Uterus (tissue), 4 donors: ENCODE data around the gene TTC39C. TPM values are rescaled to one million over a fixed set of nuclear protein-coding genes. Genes with fewer than 3 reads are reported as not detected.
A peak's percentile ranks its signal among the peaks of the same experiment; 100 is the strongest.

Experiments used
- DNase-seq, 2 donors: peaks; one replicate each; pipeline ENCODE4 v3.0.0-alpha.2; 2019 to 2020
- H3K27ac ChIP-seq, 2 donors: fragments of 200-600 bp; sonication (generic); 1 replicate in 1 of 2; 2 replicates in 1 of 2; pipeline ENCODE4 v1.5.1; 2016 to 2018
- H3K27me3 ChIP-seq, 2 donors: fragments of 200-600 bp; sonication (generic); one replicate each; pipeline ENCODE4 v1.5.1; 2018 to 2019; ENCODE audit warnings: control low read depth in 1 of 2
- H3K36me3 ChIP-seq, 2 donors: fragments of 200-600 bp; sonication (generic); one replicate each; pipeline ENCODE4 v1.5.1; 2019; ENCODE audit warnings: control low read depth in 1 of 2
- H3K4me1 ChIP-seq, 2 donors: fragments of 200-600 bp; sonication (generic); one replicate each; pipeline ENCODE4 v1.5.1; 2018 to 2019; ENCODE audit warnings: control low read depth in 1 of 2
- H3K4me3 ChIP-seq, 2 donors: fragments of 200-600 bp; sonication (generic); 1 replicate in 1 of 2; 2 replicates in 1 of 2; pipeline ENCODE4 v1.5.1; 2018 to 2019; ENCODE audit warnings: mild to moderate bottlenecking in 1 of 2
- H3K9me3 ChIP-seq, 2 donors: fragments of 200-600 bp; sonication (generic); one replicate each; pipeline ENCODE4 v1.5.1; 2019; ENCODE audit warnings: control low read depth in 1 of 2
- POLR2A ChIP-seq, 2 donors: fragments of 450-650 bp; IDR thresholded peaks; one replicate each; pipeline ENCODE4 v1.6.1; 2016; ENCODE audit warnings: antibody characterized with exemption in 2 of 2, mild to moderate bottlenecking in 1 of 2, moderate library complexity in 1 of 2
- intact Hi-C: fragments of 100-400 bp; cut with DNase I; formaldehyde crosslinking; loops from one replicate; pipeline ENCODE4 v1.15.1; 2023; ENCODE audit warnings: low total_unique reads
- total RNA-seq, 4 donors: library from RNA; depleted of rRNA in 3 of 4; stranded (reverse); fragments of >200 nt in 3 of 4; gene quantifications; one replicate each; pipeline versions ENCODE4 v1.1.0 to v1.2.4, GENCODE V29; 2014 to 2023
- TF ChIP-seq, protein P1 (sequence below), 4 experiments: fragments of 200-600 bp in 2 of 4; fragments of 450-650 bp in 2 of 4; sonication (generic) in 2 of 4; IDR thresholded peaks; one replicate each; pipeline ENCODE4 v1.5.1; 2016 to 2019; ENCODE audit warnings: antibody characterized with exemption in 4 of 4, mild to moderate bottlenecking in 2 of 4, moderate library complexity in 1 of 4
- donor health status: DM: yes; HTN: yes; CAD: no.

TTC39C gene
- total RNA-seq, 4 donors from 2014 or later = 25.6 to 50.6 (median 33.5) TPM

DNA sequence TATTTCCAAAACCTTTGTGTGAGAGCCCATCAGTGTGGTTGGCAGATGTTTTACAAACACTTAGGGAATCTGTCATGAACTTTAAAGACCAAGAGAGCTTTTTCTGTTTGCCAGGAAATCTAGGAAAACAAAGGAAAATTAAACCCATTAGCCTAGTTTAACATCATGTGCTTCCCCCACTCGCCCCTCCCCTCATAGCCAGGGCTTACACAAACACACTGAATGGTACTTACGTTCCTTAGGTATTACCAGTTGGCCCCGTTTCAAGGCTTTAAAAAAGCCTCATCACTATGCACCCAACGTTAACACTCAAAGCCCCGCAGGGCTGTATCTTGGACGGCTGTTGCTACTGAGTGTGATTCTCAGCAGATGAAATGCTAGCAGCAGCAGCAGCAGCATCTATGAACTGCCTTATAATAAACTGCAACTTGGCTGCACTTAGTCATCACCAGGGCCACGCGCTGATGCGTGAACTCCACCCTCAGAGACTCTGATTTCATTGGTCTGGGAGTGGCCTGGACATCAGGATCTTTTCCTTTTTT, 20.1 kb upstream of the TTC39C start:
- TF ChIP-seq, protein P1, sequence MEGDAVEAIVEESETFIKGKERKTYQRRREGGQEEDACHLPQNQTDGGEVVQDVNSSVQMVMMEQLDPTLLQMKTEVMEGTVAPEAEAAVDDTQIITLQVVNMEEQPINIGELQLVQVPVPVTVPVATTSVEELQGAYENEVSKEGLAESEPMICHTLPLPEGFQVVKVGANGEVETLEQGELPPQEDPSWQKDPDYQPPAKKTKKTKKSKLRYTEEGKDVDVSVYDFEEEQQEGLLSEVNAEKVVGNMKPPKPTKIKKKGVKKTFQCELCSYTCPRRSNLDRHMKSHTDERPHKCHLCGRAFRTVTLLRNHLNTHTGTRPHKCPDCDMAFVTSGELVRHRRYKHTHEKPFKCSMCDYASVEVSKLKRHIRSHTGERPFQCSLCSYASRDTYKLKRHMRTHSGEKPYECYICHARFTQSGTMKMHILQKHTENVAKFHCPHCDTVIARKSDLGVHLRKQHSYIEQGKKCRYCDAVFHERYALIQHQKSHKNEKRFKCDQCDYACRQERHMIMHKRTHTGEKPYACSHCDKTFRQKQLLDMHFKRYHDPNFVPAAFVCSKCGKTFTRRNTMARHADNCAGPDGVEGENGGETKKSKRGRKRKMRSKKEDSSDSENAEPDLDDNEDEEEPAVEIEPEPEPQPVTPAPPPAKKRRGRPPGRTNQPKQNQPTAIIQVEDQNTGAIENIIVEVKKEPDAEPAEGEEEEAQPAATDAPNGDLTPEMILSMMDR (IDR thresholded peaks at IDR 0.05) = no peak
- TF ChIP-seq POLR2A (IDR thresholded peaks at IDR 0.05) = peak in 1 of 2 donors; percentile 11
- Histone ChIP-seq H3K9me3 (no peaks in the 10 kb centered on the region), H3K4me1 (no peaks in the 10 kb centered on the region), H3K27ac (peak overlapping the region; percentile 44 to 46), H3K4me3 (no peak overlapping the region), H3K36me3 (no peaks in the 10 kb centered on the region), H3K27me3 (no peaks in the 10 kb centered on the region)
- peak; percentile 44 to 67 for DNase-seq
- intact Hi-C loops = no loop called here

DNA sequence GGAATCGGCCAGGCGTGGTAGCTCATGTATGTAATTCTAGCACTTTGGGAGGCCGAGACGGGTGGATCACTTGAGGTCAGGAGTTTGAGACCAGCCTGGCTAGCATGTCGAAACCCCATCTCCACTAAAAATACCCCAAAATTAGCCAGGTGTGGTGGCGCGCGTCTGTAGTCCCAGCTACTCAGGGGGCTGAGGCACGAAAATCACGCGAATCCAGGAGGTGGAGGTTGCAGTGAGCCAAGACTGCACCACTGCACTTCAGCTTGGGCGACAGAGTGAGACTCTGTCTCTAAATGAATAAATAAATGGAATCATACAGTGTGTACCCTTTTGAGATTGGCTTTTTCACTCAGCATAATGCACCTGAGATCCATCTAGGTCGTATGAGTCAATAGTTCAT, 19.4 kb upstream of the TTC39C start:
- DNase-seq = no peak
- Histone ChIP-seq H3K4me3 (no peak overlapping the region), H3K4me1 (no peaks in the 10 kb centered on the region), H3K27me3 (no peaks in the 10 kb centered on the region), H3K36me3 (no peaks in the 10 kb centered on the region), H3K27ac (peak overlapping the region in 1 of 2 donors; percentile 44), H3K9me3 (no peaks in the 10 kb centered on the region)
- intact Hi-C loops = no loop called here
- no peak for TF ChIP-seq POLR2A (IDR thresholded peaks at IDR 0.05)
- TF ChIP-seq, protein P1 (IDR thresholded peaks at IDR 0.05) = no peak

DNA sequence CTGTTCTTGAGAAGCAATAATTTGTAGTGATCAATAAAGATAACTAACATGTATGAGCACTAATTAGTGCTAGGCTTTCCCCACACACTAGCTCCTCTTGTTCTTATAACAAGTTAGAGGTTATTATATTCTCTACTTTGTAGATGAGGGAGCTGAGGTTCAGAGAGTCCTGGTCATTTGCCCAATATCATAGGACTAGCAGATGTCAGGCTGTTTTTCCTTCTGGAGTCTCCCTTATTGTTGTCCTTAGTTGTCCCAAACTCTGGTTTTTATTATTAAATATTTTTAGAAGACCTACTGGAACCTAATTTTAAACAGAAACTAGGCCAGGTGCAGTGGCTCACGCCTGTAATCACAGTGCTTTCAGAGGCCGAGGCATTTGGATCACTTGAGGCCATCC, 16.5 kb upstream of the TTC39C start:
- Histone ChIP-seq H3K27me3 (no peaks in the 10 kb centered on the region), H3K27ac (no peak overlapping the region), H3K4me1 (no peaks in the 10 kb centered on the region), H3K36me3 (no peaks in the 10 kb centered on the region), H3K4me3 (no peak overlapping the region), H3K9me3 (no peaks in the 10 kb centered on the region)
- intact Hi-C loops = no loop called here
- DNase-seq = no peak
- no peak for TF ChIP-seq POLR2A (IDR thresholded peaks at IDR 0.05)
- TF ChIP-seq, protein P1 (IDR thresholded peaks at IDR 0.05) = no peak

DNA sequence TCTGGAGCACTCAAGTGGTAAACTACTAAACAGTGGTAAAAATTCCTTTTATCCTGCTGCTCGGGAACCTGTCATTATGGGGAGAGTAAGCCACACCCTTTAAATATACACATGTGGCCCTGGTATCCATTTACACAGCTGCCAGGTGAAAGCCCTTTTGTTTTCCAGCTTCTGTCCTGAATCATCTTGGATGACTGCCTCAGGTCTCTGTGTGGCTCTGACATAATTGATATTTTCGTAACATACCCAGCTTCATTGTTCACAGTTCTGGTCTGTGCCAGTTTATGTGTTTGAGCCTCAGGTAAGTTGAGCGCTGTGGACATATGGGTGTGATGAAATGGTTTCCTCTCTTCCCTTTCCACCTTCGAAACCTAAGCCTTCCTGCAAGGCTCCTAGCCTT, 15.7 kb upstream of the TTC39C start:
- DNase-seq = no peak
- no peak overlapping the region for H3K4me3 ChIP-seq
- H3K27me3 ChIP-seq = no peaks in the 10 kb centered on the region
- intact Hi-C loops = no loop called here
- no peak overlapping the region for H3K27ac ChIP-seq
- H3K4me1 ChIP-seq = no peaks in the 10 kb centered on the region
- H3K9me3 ChIP-seq = no peaks in the 10 kb centered on the region
- TF ChIP-seq POLR2A (IDR thresholded peaks at IDR 0.05) = no peak
- TF ChIP-seq, protein P1 (IDR thresholded peaks at IDR 0.05) = no peak
- no peaks in the 10 kb centered on the region for H3K36me3 ChIP-seq

DNA sequence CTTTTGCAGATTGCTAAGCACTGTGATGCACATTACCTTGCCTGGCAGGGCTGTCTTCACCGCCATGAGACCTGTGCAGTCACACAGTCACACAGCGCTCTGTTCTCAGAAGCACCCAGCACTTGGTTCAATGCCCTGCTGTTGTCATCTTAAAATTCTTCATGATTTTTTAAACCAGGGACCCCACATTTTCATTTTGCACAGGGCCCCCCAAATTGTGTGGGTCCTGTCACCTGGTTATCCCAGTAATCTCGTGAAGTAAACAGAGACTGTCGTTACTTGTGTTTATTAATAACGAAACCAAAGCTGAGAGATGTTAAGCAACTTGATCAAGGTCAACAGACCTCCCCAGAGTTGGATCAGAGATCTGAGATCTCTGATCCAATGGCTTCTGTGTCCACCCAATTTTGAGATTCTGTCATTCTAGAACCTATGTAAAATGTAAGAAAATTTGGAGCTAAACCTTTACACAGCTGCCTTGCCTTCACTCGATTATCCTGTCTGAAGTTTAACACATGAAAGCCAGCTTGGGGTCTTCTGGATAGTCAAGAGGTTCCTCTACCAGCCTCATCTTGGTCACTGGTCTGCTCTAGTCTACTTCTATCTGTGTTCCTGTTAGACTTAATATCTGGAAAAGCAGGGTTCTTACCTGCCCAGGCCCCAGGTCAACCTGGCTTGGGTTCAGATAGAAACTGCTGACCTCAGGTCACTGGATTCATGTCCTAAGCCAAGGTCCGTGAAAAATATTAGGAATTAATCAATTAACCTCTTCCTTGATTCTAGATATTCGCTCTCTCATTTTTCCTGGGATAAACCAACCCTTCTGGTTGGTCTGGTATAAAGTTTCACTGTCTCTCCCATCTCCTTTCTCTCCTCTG, 13.7 kb upstream of the TTC39C start:
- no peak overlapping the region for H3K4me3 ChIP-seq
- H3K36me3 ChIP-seq = no peaks in the 10 kb centered on the region
- no peaks in the 10 kb centered on the region for H3K27me3 ChIP-seq
- no peak for TF ChIP-seq POLR2A (IDR thresholded peaks at IDR 0.05)
- TF ChIP-seq, protein P1 (IDR thresholded peaks at IDR 0.05) = no peak
- intact Hi-C loops = no loop called here
- no peaks in the 10 kb centered on the region for H3K9me3 ChIP-seq
- H3K27ac ChIP-seq = no peak overlapping the region
- no peaks in the 10 kb centered on the region for H3K4me1 ChIP-seq
- no peak for DNase-seq
